Activated B cell treated with CpG ODN at 0.5 μM for 24 hours (primary cell): ENCODE results near the gene B3GNT8. TPM values are rescaled to one million over a fixed set of nuclear protein-coding genes. Genes with fewer than 3 reads are reported as not detected.

ENCODE experiments used
- ATAC-seq: fragments of 200-7000 bp; cut with Tn5 transposase; one replicate; pipeline ENCODE4 v1.10.0; 2021; ENCODE audit warnings: low read depth, mild to moderate bottlenecking, moderate library complexity
- CTCF ChIA-PET: fragments of 350-600 bp; sonication (Branson Sonifier 250); formaldehyde crosslinking; loops from one replicate; lab custom pipeline; 2021; ENCODE audit warnings: antibody characterized with exemption; lab: Charles Lee
- POLR2A ChIA-PET: fragments of 350-600 bp; sonication (Branson Sonifier 250); formaldehyde crosslinking; loops from one replicate; lab custom pipeline; 2021; ENCODE audit warnings: antibody characterized with exemption; lab: Charles Lee
- DNase-seq: peaks from one replicate; pipeline ENCODE4 v3.0.0; 2022
- H3K27ac Mint-ChIP-seq: one replicate; pipeline ENCODE4 v1.8.0; 2020; ENCODE audit warnings: mixed read lengths
- H3K27me3 Mint-ChIP-seq: one replicate; pipeline ENCODE4 v1.8.0; 2021; ENCODE audit warnings: mixed read lengths
- H3K36me3 Mint-ChIP-seq: one replicate; pipeline ENCODE4 v1.8.0; 2021; ENCODE audit warnings: low read depth, mixed read lengths
- H3K4me1 Mint-ChIP-seq: one replicate; pipeline ENCODE4 v1.8.0; 2021; ENCODE audit warnings: mixed read lengths
- H3K4me3 Mint-ChIP-seq: one replicate; pipeline ENCODE4 v1.8.0; 2020; ENCODE audit warnings: mild to moderate bottlenecking, mixed read lengths
- H3K9me3 Mint-ChIP-seq: one replicate; pipeline ENCODE4 v1.8.0; 2020; ENCODE audit warnings: mixed read lengths
- intact Hi-C: fragments of 100-400 bp; cut with micrococcal nuclease; formaldehyde crosslinking; loops from one replicate; pipeline ENCODE4 v1.15.1; 2024
- total RNA-seq: library from RNA; stranded (reverse); gene quantifications from 2 replicates; pipeline ENCODE4 v1.2.3, GENCODE V29; 2022
- TF ChIP-seq, protein P1 (sequence below): fragments of 200-600 bp; IDR thresholded peaks from one replicate; pipeline ENCODE4 v1.8.0; 2022; ENCODE audit warnings: antibody characterized with exemption, mild to moderate bottlenecking

The B3GNT8 gene
- total RNA-seq, 1 donor from 2014 or later, result 0.24 TPM

DNA sequence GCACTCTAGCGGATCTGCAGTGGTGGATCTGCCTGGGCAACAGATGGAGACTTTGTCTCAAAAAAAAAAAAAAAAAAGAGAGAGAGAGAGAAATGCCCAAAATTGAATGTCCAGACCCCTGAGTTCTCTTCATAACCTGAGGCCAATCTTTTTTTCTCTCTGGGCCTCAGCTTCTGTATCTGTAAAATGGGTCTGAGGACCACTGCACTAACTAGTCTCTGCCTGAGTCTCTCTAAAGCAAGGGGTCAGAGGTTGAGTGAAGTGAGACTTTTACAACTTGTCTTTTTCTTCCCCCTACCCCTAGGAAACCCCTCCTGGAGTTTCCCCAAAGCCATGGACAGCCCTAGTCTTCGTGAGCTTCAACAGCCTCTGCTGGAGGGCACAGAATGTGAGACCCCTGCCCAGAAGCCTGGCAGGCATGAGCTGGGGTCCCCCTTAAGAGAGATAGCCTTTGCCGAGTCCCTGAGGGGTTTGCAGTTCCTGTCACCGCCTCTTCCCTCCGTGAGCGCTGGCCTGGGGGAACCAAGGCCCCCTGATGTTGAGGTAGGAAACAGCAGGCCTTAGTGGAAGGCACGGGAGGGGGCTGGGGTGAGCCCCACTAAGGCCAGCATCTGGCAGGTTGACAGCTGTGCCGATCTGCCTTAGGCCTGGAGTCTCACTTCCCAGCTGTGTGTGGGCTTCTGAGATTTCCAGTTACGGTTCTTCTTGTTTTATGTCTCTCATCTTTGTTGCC, 49.0 kb downstream of the B3GNT8 start:
- TF ChIP-seq, protein P1, sequence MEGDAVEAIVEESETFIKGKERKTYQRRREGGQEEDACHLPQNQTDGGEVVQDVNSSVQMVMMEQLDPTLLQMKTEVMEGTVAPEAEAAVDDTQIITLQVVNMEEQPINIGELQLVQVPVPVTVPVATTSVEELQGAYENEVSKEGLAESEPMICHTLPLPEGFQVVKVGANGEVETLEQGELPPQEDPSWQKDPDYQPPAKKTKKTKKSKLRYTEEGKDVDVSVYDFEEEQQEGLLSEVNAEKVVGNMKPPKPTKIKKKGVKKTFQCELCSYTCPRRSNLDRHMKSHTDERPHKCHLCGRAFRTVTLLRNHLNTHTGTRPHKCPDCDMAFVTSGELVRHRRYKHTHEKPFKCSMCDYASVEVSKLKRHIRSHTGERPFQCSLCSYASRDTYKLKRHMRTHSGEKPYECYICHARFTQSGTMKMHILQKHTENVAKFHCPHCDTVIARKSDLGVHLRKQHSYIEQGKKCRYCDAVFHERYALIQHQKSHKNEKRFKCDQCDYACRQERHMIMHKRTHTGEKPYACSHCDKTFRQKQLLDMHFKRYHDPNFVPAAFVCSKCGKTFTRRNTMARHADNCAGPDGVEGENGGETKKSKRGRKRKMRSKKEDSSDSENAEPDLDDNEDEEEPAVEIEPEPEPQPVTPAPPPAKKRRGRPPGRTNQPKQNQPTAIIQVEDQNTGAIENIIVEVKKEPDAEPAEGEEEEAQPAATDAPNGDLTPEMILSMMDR, result no peak
- no peaks in the 10 kb centered on the region for H3K27me3 Mint-ChIP-seq
- DNase-seq, result no peak
- peak; percentile 88 for ATAC-seq
- H3K4me1 Mint-ChIP-seq, result peaks cover 23% of the 10 kb centered on the region
- H3K9me3 Mint-ChIP-seq, result no peaks in the 10 kb centered on the region
- ChIA-PET POLR2A (interaction anchor here (2.9 kb wide), 1 partner anchor 14 kb away, joined by 15 read pairs; the partner anchor contains the start of gene B9D2), CTCF (no interaction called here)
- H3K4me3 Mint-ChIP-seq, result no peak overlapping the region
- intact Hi-C loops, result no loop called here
- peak overlapping the region; percentile 36 for H3K27ac Mint-ChIP-seq
- H3K36me3 Mint-ChIP-seq, result peaks cover 4% of the 10 kb centered on the region

DNA sequence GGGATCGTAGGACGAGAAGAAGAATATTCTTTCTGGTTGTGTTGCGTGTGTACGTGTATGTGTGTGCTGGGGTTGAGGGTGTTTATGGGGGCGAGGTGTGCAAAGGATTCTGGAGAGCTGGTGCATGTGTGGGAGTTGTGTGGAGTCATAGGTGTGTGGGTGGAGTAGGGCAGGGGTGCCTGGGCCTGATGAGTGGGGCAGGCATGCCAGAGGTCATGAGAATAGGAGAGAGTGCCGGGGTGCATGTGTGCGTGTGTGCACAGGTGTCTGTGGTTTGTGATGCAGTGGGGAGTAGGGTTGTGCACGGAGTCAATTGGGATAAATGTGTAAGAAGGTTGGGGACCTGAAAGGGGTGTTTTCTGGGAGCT, 50.2 kb downstream of the B3GNT8 start:
- DNase-seq (no peak), ATAC-seq (no peak)
- ChIA-PET POLR2A (interaction anchor here (0.6 kb wide), 1 partner anchor 173 kb away, joined by 4 read pairs; no protein-coding TSS in a partner anchor), CTCF (no interaction called here)
- intact Hi-C loops, result no loop called here
- TF ChIP-seq, protein P1, result no peak
- no peaks in the 10 kb centered on the region for H3K36me3 Mint-ChIP-seq
- H3K4me1 Mint-ChIP-seq, result peaks cover 23% of the 10 kb centered on the region
- H3K27ac Mint-ChIP-seq, result no peak overlapping the region
- peak overlapping the region; percentile 52 for H3K4me3 Mint-ChIP-seq
- H3K27me3 Mint-ChIP-seq, result no peaks in the 10 kb centered on the region
- H3K9me3 Mint-ChIP-seq, result no peaks in the 10 kb centered on the region

DNA sequence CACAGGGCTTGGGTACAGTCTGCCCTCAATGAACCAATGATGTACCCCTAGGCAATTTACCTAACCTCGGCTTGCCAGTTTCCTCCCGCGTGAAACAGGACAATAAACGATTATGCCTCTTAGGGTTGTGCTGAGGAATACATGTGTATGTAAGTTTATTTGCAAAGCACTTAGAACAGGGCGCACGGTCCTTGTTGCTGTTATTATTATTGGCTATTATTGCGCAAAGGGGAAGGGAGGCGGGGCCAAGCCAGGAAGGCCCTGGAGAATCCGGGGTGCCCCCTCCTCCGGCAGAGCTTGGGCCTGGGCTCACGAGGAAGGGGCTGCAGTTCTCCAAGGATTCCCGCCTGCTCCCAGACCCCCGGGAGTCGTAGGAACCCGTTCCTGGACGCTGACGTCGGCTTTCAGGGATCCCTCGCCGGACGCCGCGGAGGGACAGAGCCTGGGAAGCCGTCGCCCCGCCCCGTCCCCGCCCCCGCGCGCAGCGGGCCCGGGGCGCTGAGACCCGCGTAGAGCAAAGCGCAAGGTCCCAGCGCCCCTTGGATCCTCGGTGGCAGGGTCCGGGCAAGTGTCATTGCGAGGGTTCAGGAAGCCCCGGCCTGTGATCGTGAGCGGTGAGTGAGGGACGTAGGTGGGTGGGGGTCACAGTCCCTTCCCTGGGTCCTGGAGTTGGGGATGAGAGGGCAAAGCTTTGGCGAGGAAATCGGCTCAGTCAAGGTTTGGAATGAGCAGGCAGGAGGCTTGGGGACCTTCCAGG, 50.8 kb downstream of the B3GNT8 start, which contains the start of gene TMEM91:
TMEM91 (plus strand) TSS at position 293 of the 757 bp plus-strand sequence. CDS start 1,777 bp downstream, outside the sequence.
- H3K9me3 Mint-ChIP-seq, result no peaks in the 10 kb centered on the region
- H3K27ac Mint-ChIP-seq, result no peak within 1 kb of the TSS
- ChIA-PET POLR2A (no interaction called here), CTCF (no interaction called here)
- no peaks in the 10 kb centered on the region for H3K27me3 Mint-ChIP-seq
- intact Hi-C loops, result no loop called here
- TF ChIP-seq, protein P1, result no peak
- H3K4me1 Mint-ChIP-seq, result peaks cover 23% of the 10 kb centered on the region
- H3K36me3 Mint-ChIP-seq, result no peaks in the 10 kb centered on the region
- DNase-seq (no peak), ATAC-seq (no peak)
- peak within 1 kb of the TSS; percentile 52 for H3K4me3 Mint-ChIP-seq

Other genes starting within 250 kb of the B3GNT8 start
- not detected in 2 replicates for gene CYP2S1, start 234.2 kb downstream of the B3GNT8 start, total RNA-seq
- not detected in 2 replicates for gene AXL, start 208.2 kb downstream of the B3GNT8 start, total RNA-seq
- gene HNRNPUL1, start 163.0 kb downstream of the B3GNT8 start, total RNA-seq, result 235 and 244 TPM in 2 replicates
- 61.7 and 65.3 TPM in 2 replicates for gene CCDC97, start 117.2 kb downstream of the B3GNT8 start, total RNA-seq
- 80.7 and 88.5 TPM in 2 replicates for gene TGFB1, start 73.5 kb downstream of the B3GNT8 start, total RNA-seq
- gene B9D2, start 63.2 kb downstream of the B3GNT8 start, total RNA-seq, result 11.7 and 14.2 TPM in 2 replicates
- gene TMEM91, start 50.8 kb downstream of the B3GNT8 start, total RNA-seq, result 3.7 and 4.6 TPM in 2 replicates
- 30.1 and 31.6 TPM in 2 replicates for gene EXOSC5, start 30.0 kb downstream of the B3GNT8 start, total RNA-seq
- gene BCKDHA, start 29.6 kb downstream of the B3GNT8 start, total RNA-seq, result 22.2 and 25.2 TPM in 2 replicates
- gene DMAC2, start 12.5 kb upstream of the B3GNT8 start, total RNA-seq, result 38.2 and 45.7 TPM in 2 replicates
- not detected in 2 replicates for gene ERICH4, start 15.8 kb upstream of the B3GNT8 start, total RNA-seq
- 11.7 and 12.0 TPM in 2 replicates for gene CEACAM21, start 148.8 kb upstream of the B3GNT8 start, total RNA-seq
- not detected in 2 replicates for gene CEACAM4, start 199.7 kb upstream of the B3GNT8 start, total RNA-seq